ENCODE measurements around the gene ESAM. TPM values are rescaled to one million over a fixed set of nuclear protein-coding genes. Genes with fewer than 3 reads are reported as not detected.

ESAM gene
- total RNA-seq, 6 experiments from 2014 or later = 6.1 to 15.3 (median 9.7) TPM

- TF ChIP-seq POLR2A (IDR thresholded peaks at IDR 0.05) = no peak
- TF ChIP-seq CTCF (IDR thresholded peaks at IDR 0.05) = no peak
- Histone ChIP-seq H3K36me3 (no peaks in the 10 kb centered on the region), H3K27ac (no peak overlapping the region), H3K9me3 (no peaks in the 10 kb centered on the region), H3K4me3 (no peak overlapping the region), H3K4me1 (no peaks in the 10 kb centered on the region), H3K27me3 (no peaks in the 10 kb centered on the region)
- no peak for ATAC-seq
- WGBS (ENCODE audit: insufficient coverage, low coverage, low lambda C conversion rate, missing lambda C conversion rate) = 74% methylated on average over 3 of the region's 3 CpGs
- no peak for DNase-seq
- intact Hi-C loops (cut with DNase I) = no loop called here
These were observed 42.8 kb upstream of the ESAM start for GRCh38 chr11:124804884-124805283.

GRCh38 chr11:124801636-124802312 lies 39.7 kb upstream of the ESAM start:
- WGBS (ENCODE audit: insufficient coverage, low coverage, low lambda C conversion rate, missing lambda C conversion rate) = 81% methylated on average over 8 of the region's 8 CpGs
- ATAC-seq (no peak), DNase-seq (no peak)
- Histone ChIP-seq H3K36me3 (no peaks in the 10 kb centered on the region), H3K27me3 (no peaks in the 10 kb centered on the region), H3K9me3 (no peaks in the 10 kb centered on the region), H3K4me3 (no peak overlapping the region), H3K27ac (peak overlapping the region in 1 of 3 donors; percentile 90), H3K4me1 (peaks cover 0 to 9% (median 2%) of the 10 kb centered on the region in 4 donors)
- intact Hi-C loops (cut with DNase I) = no loop called here
- TF ChIP-seq CTCF (IDR thresholded peaks at IDR 0.05) = no peak
- no peak for TF ChIP-seq POLR2A (IDR thresholded peaks at IDR 0.05)

GRCh38 chr11:124801014-124801413 lies 38.9 kb upstream of the ESAM start:
- no peak for DNase-seq
- intact Hi-C loops (cut with DNase I) = no loop called here
- 9% methylated on average over 8 of the region's 8 CpGs for WGBS (ENCODE audit: insufficient coverage, low coverage, low lambda C conversion rate, missing lambda C conversion rate)
- H3K27me3 ChIP-seq = no peaks in the 10 kb centered on the region
- TF ChIP-seq POLR2A (IDR thresholded peaks at IDR 0.05) = no peak
- no peak for TF ChIP-seq CTCF (IDR thresholded peaks at IDR 0.05)
- H3K27ac ChIP-seq = peak overlapping the region; percentile 87 to 92 (median 90)
- H3K36me3 ChIP-seq = no peaks in the 10 kb centered on the region
- ATAC-seq = peak; percentile 1 to 19 (median 2)
- no peaks in the 10 kb centered on the region for H3K9me3 ChIP-seq
- H3K4me1 ChIP-seq = peaks cover 0 to 9% (median 2%) of the 10 kb centered on the region in 4 donors
- H3K4me3 ChIP-seq = peak overlapping the region; percentile 61 to 93 (median 83)

GRCh38 chr11:124800226-124800929 lies 38.3 kb upstream of the ESAM start, which contains the start of gene MSANTD2:
Gene MSANTD2 (minus strand): TSS chr11:124800406. CDS start chr11:124800380, 26 bp downstream.
- ATAC-seq = peak; percentile 92 to 97 (median 96)
- TF ChIP-seq CTCF (IDR thresholded peaks at IDR 0.05) (no peak), POLR2A (IDR thresholded peaks at IDR 0.05) (peak; percentile 92)
- Histone ChIP-seq H3K9me3 (no peaks in the 10 kb centered on the region), H3K27ac (peak within 1 kb of the TSS; percentile 87 to 92 (median 90)), H3K27me3 (no peaks in the 10 kb centered on the region), H3K4me1 (peaks cover 0 to 9% (median 2%) of the 10 kb centered on the region in 4 donors), H3K36me3 (no peaks in the 10 kb centered on the region), H3K4me3 (peak within 1 kb of the TSS; percentile 61 to 93 (median 83))
- intact Hi-C loops (cut with DNase I) = no loop called here
- DNase-seq = peak; percentile 83 to 89 (median 84)
- WGBS (ENCODE audit: insufficient coverage, low coverage, low lambda C conversion rate, missing lambda C conversion rate) = 0% methylated on average over 31 of the region's 62 CpGs

All from right lobe of liver (tissue), 6 donors.